DOHH2 (cell line): Measurements from ENCODE around the gene DMD.

Experiments
- H3F3A ChIP-seq: fragments of 200-600 bp; sonication (generic), shearing (Covaris generic); 2 replicates; pipeline ENCODE4 v1.6.0; 2016; ENCODE audit warnings: antibody characterized with exemption, mild to moderate bottlenecking; ENCODE audit not compliant: control insufficient read depth, insufficient read depth
- H3K27ac ChIP-seq: fragments of 200-600 bp; sonication (generic); 2 replicates; pipeline ENCODE4 v1.5.1; 2014; ENCODE audit warnings: low read depth, mild to moderate bottlenecking, low read length, moderate library complexity
- H3K27me3 ChIP-seq: fragments of 200-600 bp; sonication (generic); 2 replicates; pipeline ENCODE4 v1.6.1; 2014; ENCODE audit warnings: mild to moderate bottlenecking, low read length, mixed read lengths; ENCODE audit not compliant: control insufficient read depth
- H3K36me3 ChIP-seq: fragments of 200-600 bp; sonication (generic); 2 replicates; pipeline ENCODE4 v1.6.1; 2014; ENCODE audit warnings: mild to moderate bottlenecking, low read length, moderate library complexity, mixed read lengths; ENCODE audit not compliant: control insufficient read depth
- H3K4me1 ChIP-seq: fragments of 200-600 bp; sonication (generic); 2 replicates; pipeline ENCODE4 v1.6.1; 2014; ENCODE audit warnings: mild to moderate bottlenecking, low read length, mixed read lengths; ENCODE audit not compliant: control insufficient read depth
- H3K4me2 ChIP-seq: fragments of 200-600 bp; sonication (generic); 2 replicates; pipeline ENCODE4 v1.6.0; 2014; ENCODE audit warnings: mild to moderate bottlenecking, low read length, moderate library complexity
- H3K4me3 ChIP-seq: fragments of 200-600 bp; sonication (generic); 2 replicates; pipeline ENCODE4 v1.5.1; 2014; ENCODE audit warnings: mild to moderate bottlenecking, low read length, mixed read lengths
- H3K79me2 ChIP-seq: fragments of 200-600 bp; sonication (generic); 2 replicates; pipeline ENCODE4 v1.6.1; 2014; ENCODE audit warnings: mild to moderate bottlenecking, low read length, mixed read lengths; ENCODE audit not compliant: control insufficient read depth
- H3K9me2 ChIP-seq: fragments of 200-600 bp; sonication (generic); replicated peaks from 2 replicates; pipeline ENCODE4 v1.6.1; 2014; ENCODE audit warnings: mild to moderate bottlenecking, low read length, mixed read lengths; ENCODE audit not compliant: control insufficient read depth
- H3K9me3 ChIP-seq: fragments of 200-600 bp; sonication (generic); 2 replicates; pipeline ENCODE4 v1.6.1; 2014; ENCODE audit warnings: antibody characterized with exemption, low read length, mixed read lengths; ENCODE audit not compliant: control insufficient read depth, insufficient read depth
- H4K20me1 ChIP-seq: fragments of 200-600 bp; sonication (generic); 2 replicates; pipeline ENCODE4 v1.6.0; 2014; ENCODE audit warnings: low read depth, mild to moderate bottlenecking, antibody characterized with exemption, low read length, moderate library complexity; ENCODE audit not compliant: control insufficient read depth, insufficient read depth
- EZH2phosphoT487 ChIP-seq: fragments of 200-600 bp; sonication (generic); IDR thresholded peaks from 2 replicates; pipeline ENCODE4 v1.6.1; 2017; ENCODE audit warnings: borderline replicate concordance, mild to moderate bottlenecking, antibody characterized with exemption, low read length, moderate library complexity, mixed read lengths
- TF ChIP-seq, protein P1 (sequence below): fragments of 200-600 bp; sonication (generic); IDR thresholded peaks from one replicate; pipeline ENCODE4 v1.5.1; 2014; ENCODE audit warnings: antibody characterized with exemption, mild to moderate bottlenecking, low read depth, low read length; ENCODE audit not compliant: poor library complexity, severe bottlenecking

Gene DMD

DNA sequence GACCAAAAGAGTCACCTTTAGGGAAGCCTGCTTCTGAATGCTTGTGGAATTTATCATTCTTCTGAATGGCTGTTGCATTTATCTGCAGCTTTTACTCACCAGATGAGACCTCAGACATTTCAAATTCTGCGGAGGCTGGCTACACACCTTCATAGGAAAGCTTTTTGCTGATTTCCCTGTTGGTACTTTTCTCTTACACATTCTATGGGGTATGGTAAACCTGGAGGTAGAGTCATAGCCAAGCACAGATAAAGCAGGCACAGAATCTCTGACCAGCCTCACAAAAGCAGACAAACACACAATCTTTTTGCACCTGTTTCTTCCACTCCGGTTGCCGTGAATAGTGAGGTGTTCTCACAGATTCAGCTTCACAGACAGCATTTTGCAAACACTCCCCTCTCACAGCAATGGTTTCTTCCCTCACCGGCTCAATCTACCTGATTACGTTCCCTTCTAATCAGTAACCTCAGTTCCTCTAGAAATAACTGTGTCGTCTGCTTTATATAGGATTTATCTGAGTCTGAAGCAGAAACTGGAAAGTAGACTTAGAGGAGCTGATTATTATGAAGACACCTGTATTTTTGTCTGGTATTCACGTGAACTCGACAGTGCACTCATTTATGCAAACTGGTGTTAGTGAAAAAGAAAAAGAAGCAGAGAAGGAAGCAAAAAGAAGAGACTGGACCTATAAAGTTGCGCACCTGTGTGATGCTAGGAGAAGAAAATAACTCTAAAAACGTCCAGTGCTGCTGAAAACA lies 83.1 kb downstream of the DMD start:
- peaks cover 59% of the 10 kb centered on the region for H3K4me1 ChIP-seq
- peaks cover 30% of the 10 kb centered on the region for H3F3A ChIP-seq
- TF ChIP-seq, protein P1, sequence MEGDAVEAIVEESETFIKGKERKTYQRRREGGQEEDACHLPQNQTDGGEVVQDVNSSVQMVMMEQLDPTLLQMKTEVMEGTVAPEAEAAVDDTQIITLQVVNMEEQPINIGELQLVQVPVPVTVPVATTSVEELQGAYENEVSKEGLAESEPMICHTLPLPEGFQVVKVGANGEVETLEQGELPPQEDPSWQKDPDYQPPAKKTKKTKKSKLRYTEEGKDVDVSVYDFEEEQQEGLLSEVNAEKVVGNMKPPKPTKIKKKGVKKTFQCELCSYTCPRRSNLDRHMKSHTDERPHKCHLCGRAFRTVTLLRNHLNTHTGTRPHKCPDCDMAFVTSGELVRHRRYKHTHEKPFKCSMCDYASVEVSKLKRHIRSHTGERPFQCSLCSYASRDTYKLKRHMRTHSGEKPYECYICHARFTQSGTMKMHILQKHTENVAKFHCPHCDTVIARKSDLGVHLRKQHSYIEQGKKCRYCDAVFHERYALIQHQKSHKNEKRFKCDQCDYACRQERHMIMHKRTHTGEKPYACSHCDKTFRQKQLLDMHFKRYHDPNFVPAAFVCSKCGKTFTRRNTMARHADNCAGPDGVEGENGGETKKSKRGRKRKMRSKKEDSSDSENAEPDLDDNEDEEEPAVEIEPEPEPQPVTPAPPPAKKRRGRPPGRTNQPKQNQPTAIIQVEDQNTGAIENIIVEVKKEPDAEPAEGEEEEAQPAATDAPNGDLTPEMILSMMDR = no peak
- no peak for TF ChIP-seq EZH2phosphoT487
- peaks cover 33% of the 10 kb centered on the region for H3K36me3 ChIP-seq
- peak overlapping the region; percentile 100 for H3K27ac ChIP-seq
- no peaks in the 10 kb centered on the region for H4K20me1 ChIP-seq
- peak overlapping the region; percentile 75 for H3K4me3 ChIP-seq
- peaks cover 15% of the 10 kb centered on the region for H3K9me3 ChIP-seq
- H3K9me2 ChIP-seq = no peaks in the 10 kb centered on the region
- peak overlapping the region; percentile 80 for H3K4me2 ChIP-seq
- H3K27me3 ChIP-seq = no peaks in the 10 kb centered on the region
- peaks cover 11% of the 10 kb centered on the region for H3K79me2 ChIP-seq

DNA sequence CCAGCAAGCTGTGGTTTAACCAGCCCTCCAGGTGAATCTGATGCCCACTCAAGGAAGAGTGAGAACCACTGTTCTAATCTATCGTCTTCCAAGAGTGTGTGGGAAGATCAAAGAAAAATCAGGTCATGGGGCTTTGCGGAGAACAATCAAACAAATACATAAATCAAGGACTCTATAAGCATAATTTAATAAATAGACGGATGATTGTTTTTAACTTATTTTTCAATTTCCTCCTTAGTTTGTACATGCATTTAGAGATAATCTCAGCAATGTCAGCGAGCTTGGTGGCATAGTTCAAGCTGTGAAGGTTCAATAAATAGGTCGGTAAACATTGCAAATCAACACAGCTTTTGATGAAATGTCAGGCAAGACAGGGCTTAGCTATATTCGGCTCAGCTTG lies 84.9 kb downstream of the DMD start:
- Histone ChIP-seq H3K4me1 (peaks cover 43% of the 10 kb centered on the region), H3K27ac (peak overlapping the region; percentile 100), H3K36me3 (peaks cover 20% of the 10 kb centered on the region), H3K79me2 (peaks cover 11% of the 10 kb centered on the region), H3K4me2 (peak overlapping the region; percentile 80), H3F3A (peaks cover 30% of the 10 kb centered on the region), H3K9me2 (no peaks in the 10 kb centered on the region), H4K20me1 (no peaks in the 10 kb centered on the region), H3K27me3 (no peaks in the 10 kb centered on the region), H3K4me3 (peak overlapping the region; percentile 75), H3K9me3 (peaks cover 10% of the 10 kb centered on the region)
- TF ChIP-seq, protein P1 = no peak
- no peak for TF ChIP-seq EZH2phosphoT487

DNA sequence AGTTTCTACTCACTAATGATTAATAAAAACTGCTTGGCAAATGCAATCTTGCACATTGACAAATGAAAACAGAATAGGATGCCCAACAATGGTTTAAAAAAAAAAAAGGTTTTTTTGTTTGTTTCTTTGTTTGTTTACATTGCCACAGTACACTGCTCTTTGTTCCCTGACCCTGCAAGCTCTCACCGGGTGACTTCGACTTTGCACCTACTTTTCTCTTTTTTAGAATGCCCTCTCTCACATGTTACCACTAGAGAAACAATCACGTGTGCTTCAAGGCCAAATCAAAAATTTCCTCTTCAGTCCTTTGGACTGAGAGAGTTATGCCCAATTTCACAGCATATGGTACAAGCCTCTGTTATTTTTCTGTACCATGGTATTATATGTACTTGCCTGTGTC lies 101.5 kb downstream of the DMD start:
- H3K9me3 ChIP-seq = peaks cover 5% of the 10 kb centered on the region; the same call in 1 of the 2 replicates
- H3K36me3 ChIP-seq = peaks cover 8% of the 10 kb centered on the region; the same call in 1 of the 2 replicates
- H3K79me2 ChIP-seq = no peaks in the 10 kb centered on the region
- H4K20me1 ChIP-seq = no peaks in the 10 kb centered on the region
- TF ChIP-seq, protein P1 = no peak
- TF ChIP-seq EZH2phosphoT487 = no peak
- no peaks in the 10 kb centered on the region for H3K9me2 ChIP-seq
- H3K27me3 ChIP-seq = no peaks in the 10 kb centered on the region
- H3K27ac ChIP-seq = peak overlapping the region; percentile 67
- H3K4me3 ChIP-seq = peak overlapping the region; percentile 20; the same call in 1 of the 2 replicates
- H3F3A ChIP-seq = no peaks in the 10 kb centered on the region; the same call in 1 of the 2 replicates
- peaks cover 51% of the 10 kb centered on the region for H3K4me1 ChIP-seq
- peak overlapping the region; percentile 42 for H3K4me2 ChIP-seq
